OCI-LY3 (cell line): ENCODE results near the gene HTR1D.

ENCODE experiments used
- H2AFZ ChIP-seq: fragments of 200-600, 300-600 bp; shearing (Covaris generic); 2 replicates; pipeline ENCODE4 v1.6.0; 2014; ENCODE audit warnings: antibody characterized with exemption, low read depth, low read length
- H3K27ac ChIP-seq: fragments of 200-600, 300-600 bp; sonication (generic); 2 replicates; pipeline ENCODE4 v1.5.1; 2014; ENCODE audit warnings: mild to moderate bottlenecking, low read length, moderate library complexity, mixed read lengths
- H3K27me3 ChIP-seq: fragments of 200-600, 300-600 bp; sonication (generic); 2 replicates; pipeline ENCODE4 v1.6.1; 2014; ENCODE audit warnings: low read depth, low read length, mixed read lengths
- H3K36me3 ChIP-seq: fragments of 200-600, 300-600 bp; sonication (generic); replicated peaks from 2 replicates; pipeline ENCODE3; 2014; ENCODE audit warnings: low read depth, low read length, mixed read lengths
- H3K4me1 ChIP-seq: fragments of 300-600, 200-600 bp; sonication (generic); 2 replicates; pipeline ENCODE4 v1.6.1; 2014; ENCODE audit warnings: low read length, mixed read lengths
- H3K4me2 ChIP-seq: fragments of 200-600, 300-600 bp; sonication (generic); 2 replicates; pipeline ENCODE4 v1.6.1; 2014; ENCODE audit warnings: low read length, mixed read lengths
- H3K4me3 ChIP-seq: fragments of 300-600, 200-600 bp; sonication (generic); 2 replicates; pipeline ENCODE4 v1.5.1; 2014; ENCODE audit warnings: antibody characterized with exemption, mild to moderate bottlenecking, low read length, moderate library complexity
- H3K79me2 ChIP-seq: fragments of 300-600, 200-600 bp; shearing (Covaris generic); 2 replicates; pipeline ENCODE4 v1.6.1; 2014; ENCODE audit warnings: mild to moderate bottlenecking, low read length, mixed read lengths
- H3K9ac ChIP-seq: fragments of 300-600, 200-600 bp; shearing (Covaris generic); 2 replicates; pipeline ENCODE4 v1.6.0; 2014; ENCODE audit warnings: mild to moderate bottlenecking, low read length, moderate library complexity
- H3K9me3 ChIP-seq: fragments of 200-600, 300-600 bp; shearing (Covaris generic); 2 replicates; pipeline ENCODE4 v1.6.1; 2014; ENCODE audit warnings: low read length, mixed read lengths; ENCODE audit not compliant: insufficient read depth
- H4K20me1 ChIP-seq: fragments of 200-600, 300-600 bp; sonication (generic); 2 replicates; pipeline ENCODE4 v1.6.1; 2016; ENCODE audit warnings: low read length, mixed read lengths; ENCODE audit not compliant: insufficient read depth
- CTCF ChIP-seq: fragments of 200-600, 300-600 bp; sonication (generic); IDR thresholded peaks from 2 replicates; pipeline ENCODE4 v1.5.1; 2014; ENCODE audit warnings: antibody characterized with exemption, low read length, low read depth
- EZH2phosphoT487 ChIP-seq: fragments of 200-600 bp; shearing (Covaris generic); IDR thresholded peaks from 2 replicates; pipeline ENCODE4 v1.6.1; 2018; ENCODE audit warnings: antibody characterized with exemption, mixed run types, low read depth

Gene HTR1D

GRCh38 chr1:23166854-23167253 is 50.4 kb downstream of the HTR1D start:
- peak overlapping the region; percentile 86 for H3K4me3 ChIP-seq
- H3K27ac ChIP-seq, result no peak overlapping the region
- no peak for TF ChIP-seq EZH2phosphoT487
- TF ChIP-seq CTCF, result no peak
- H3K9me3 ChIP-seq, result no peaks in the 10 kb centered on the region
- H3K9ac ChIP-seq, result no peak overlapping the region
- H3K27me3 ChIP-seq, result no peaks in the 10 kb centered on the region
- peaks cover 10% of the 10 kb centered on the region for H3K79me2 ChIP-seq
- H3K36me3 ChIP-seq, result no peaks in the 10 kb centered on the region
- peaks cover 6% of the 10 kb centered on the region for H4K20me1 ChIP-seq
- peak overlapping the region; percentile 91 for H3K4me2 ChIP-seq
- no peak overlapping the region for H2AFZ ChIP-seq
- H3K4me1 ChIP-seq, result peaks cover 5% of the 10 kb centered on the region

GRCh38 chr1:23163395-23163794 is 53.9 kb downstream of the HTR1D start:
- no peak overlapping the region for H3K9ac ChIP-seq
- H3K9me3 ChIP-seq, result no peaks in the 10 kb centered on the region
- H2AFZ ChIP-seq, result no peak overlapping the region
- peaks cover 6% of the 10 kb centered on the region for H4K20me1 ChIP-seq
- H3K4me3 ChIP-seq, result no peak overlapping the region
- no peak overlapping the region for H3K27ac ChIP-seq
- H3K4me2 ChIP-seq, result no peak overlapping the region
- no peaks in the 10 kb centered on the region for H3K36me3 ChIP-seq
- peaks cover 10% of the 10 kb centered on the region for H3K79me2 ChIP-seq
- TF ChIP-seq EZH2phosphoT487, result no peak
- TF ChIP-seq CTCF, result no peak
- H3K27me3 ChIP-seq, result no peaks in the 10 kb centered on the region
- H3K4me1 ChIP-seq, result peaks cover 5% of the 10 kb centered on the region

GRCh38 chr1:23159963-23160877 is 57.1 kb downstream of the HTR1D start:
- Histone ChIP-seq H3K4me2 (no peak overlapping the region), H3K79me2 (peaks cover 5% of the 10 kb centered on the region; the same call in 1 of the 2 replicates), H3K27me3 (no peaks in the 10 kb centered on the region), H3K4me1 (no peaks in the 10 kb centered on the region), H3K36me3 (no peaks in the 10 kb centered on the region), H2AFZ (no peak overlapping the region), H3K27ac (no peak overlapping the region), H3K9me3 (no peaks in the 10 kb centered on the region), H3K4me3 (no peak overlapping the region), H4K20me1 (no peaks in the 10 kb centered on the region), H3K9ac (no peak overlapping the region)
- no peak for TF ChIP-seq CTCF

GRCh38 chr1:23156940-23157339 is 60.4 kb downstream of the HTR1D start:
- Histone ChIP-seq H4K20me1 (peaks cover 5% of the 10 kb centered on the region; the same call in 1 of the 2 replicates), H2AFZ (no peak overlapping the region), H3K9me3 (no peaks in the 10 kb centered on the region), H3K4me3 (no peak overlapping the region), H3K9ac (no peak overlapping the region), H3K36me3 (no peaks in the 10 kb centered on the region), H3K27me3 (no peaks in the 10 kb centered on the region), H3K4me1 (no peaks in the 10 kb centered on the region), H3K79me2 (peaks cover 5% of the 10 kb centered on the region; the same call in 1 of the 2 replicates), H3K4me2 (no peak overlapping the region), H3K27ac (no peak overlapping the region)
- TF ChIP-seq CTCF (no peak), EZH2phosphoT487 (no peak)
